ENCODE measurements around the gene JAK2. TPM values are rescaled to one million over a fixed set of nuclear protein-coding genes. Genes with fewer than 3 reads are reported as not detected.

JAK2 gene
- total and polyA plus RNA-seq, 9 of the 15 experiments (the other 6 are each of a cell fraction or from before 2014, with no cell fraction given), result 4.7 to 23.4 (median 15.3) TPM

- TF ChIP-seq, protein P1, sequence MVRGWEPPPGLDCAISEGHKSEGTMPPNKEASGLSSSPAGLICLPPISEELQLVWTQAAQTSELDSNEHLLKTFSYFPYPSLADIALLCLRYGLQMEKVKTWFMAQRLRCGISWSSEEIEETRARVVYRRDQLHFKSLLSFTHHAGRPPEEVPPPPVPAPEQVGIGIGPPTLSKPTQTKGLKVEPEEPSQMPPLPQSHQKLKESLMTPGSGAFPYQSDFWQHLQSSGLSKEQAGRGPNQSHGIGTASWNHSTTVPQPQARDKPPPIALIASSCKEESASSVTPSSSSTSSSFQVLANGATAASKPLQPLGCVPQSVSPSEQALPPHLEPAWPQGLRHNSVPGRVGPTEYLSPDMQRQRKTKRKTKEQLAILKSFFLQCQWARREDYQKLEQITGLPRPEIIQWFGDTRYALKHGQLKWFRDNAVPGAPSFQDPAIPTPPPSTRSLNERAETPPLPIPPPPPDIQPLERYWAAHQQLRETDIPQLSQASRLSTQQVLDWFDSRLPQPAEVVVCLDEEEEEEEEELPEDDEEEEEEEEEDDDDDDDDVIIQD (CRISPR knock-in tag; IDR thresholded peaks at IDR 0.05), result no peak
- no peak for TF ChIP-seq ZNF24 (IDR thresholded peaks at IDR 0.05)
- TF ChIP-seq, protein P2, sequence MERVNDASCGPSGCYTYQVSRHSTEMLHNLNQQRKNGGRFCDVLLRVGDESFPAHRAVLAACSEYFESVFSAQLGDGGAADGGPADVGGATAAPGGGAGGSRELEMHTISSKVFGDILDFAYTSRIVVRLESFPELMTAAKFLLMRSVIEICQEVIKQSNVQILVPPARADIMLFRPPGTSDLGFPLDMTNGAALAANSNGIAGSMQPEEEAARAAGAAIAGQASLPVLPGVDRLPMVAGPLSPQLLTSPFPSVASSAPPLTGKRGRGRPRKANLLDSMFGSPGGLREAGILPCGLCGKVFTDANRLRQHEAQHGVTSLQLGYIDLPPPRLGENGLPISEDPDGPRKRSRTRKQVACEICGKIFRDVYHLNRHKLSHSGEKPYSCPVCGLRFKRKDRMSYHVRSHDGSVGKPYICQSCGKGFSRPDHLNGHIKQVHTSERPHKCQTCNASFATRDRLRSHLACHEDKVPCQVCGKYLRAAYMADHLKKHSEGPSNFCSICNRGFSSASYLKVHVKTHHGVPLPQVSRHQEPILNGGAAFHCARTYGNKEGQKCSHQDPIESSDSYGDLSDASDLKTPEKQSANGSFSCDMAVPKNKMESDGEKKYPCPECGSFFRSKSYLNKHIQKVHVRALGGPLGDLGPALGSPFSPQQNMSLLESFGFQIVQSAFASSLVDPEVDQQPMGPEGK (CRISPR knock-in tag; IDR thresholded peaks at IDR 0.05; ENCODE audit: borderline replicate concordance), result no peak
- no peak for TF ChIP-seq ATF4 (CRISPR knock-in tag; IDR thresholded peaks at IDR 0.05)
- no peak for TF ChIP-seq RBM34 (IDR thresholded peaks at IDR 0.05; ENCODE audit: borderline replicate concordance, insufficient read depth, low read length)
- TF ChIP-seq TRIM25 (IDR thresholded peaks at IDR 0.05; ENCODE audit: borderline replicate concordance), result no peak
- TF ChIP-seq ZNF311 (CRISPR knock-in tag; IDR thresholded peaks at IDR 0.05), result no peak
- no peak for TF ChIP-seq ERF (CRISPR knock-in tag; IDR thresholded peaks at IDR 0.05)
- TF ChIP-seq CBX5 (IDR thresholded peaks at IDR 0.05; ENCODE audit: borderline replicate concordance, low read depth), result no peak
- TF ChIP-seq RBM22 (IDR thresholded peaks at IDR 0.05; ENCODE audit: low read depth, low read length, poor library complexity, severe bottlenecking), result no peak
- TF ChIP-seq L3MBTL2 (IDR thresholded peaks at IDR 0.05), result no peak
- TF ChIP-seq, protein P3, sequence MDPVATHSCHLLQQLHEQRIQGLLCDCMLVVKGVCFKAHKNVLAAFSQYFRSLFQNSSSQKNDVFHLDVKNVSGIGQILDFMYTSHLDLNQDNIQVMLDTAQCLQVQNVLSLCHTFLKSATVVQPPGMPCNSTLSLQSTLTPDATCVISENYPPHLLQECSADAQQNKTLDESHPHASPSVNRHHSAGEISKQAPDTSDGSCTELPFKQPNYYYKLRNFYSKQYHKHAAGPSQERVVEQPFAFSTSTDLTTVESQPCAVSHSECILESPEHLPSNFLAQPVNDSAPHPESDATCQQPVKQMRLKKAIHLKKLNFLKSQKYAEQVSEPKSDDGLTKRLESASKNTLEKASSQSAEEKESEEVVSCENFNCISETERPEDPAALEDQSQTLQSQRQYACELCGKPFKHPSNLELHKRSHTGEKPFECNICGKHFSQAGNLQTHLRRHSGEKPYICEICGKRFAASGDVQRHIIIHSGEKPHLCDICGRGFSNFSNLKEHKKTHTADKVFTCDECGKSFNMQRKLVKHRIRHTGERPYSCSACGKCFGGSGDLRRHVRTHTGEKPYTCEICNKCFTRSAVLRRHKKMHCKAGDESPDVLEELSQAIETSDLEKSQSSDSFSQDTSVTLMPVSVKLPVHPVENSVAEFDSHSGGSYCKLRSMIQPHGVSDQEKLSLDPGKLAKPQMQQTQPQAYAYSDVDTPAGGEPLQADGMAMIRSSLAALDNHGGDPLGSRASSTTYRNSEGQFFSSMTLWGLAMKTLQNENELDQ (CRISPR knock-in tag; IDR thresholded peaks at IDR 0.05; ENCODE audit: borderline replicate concordance), result no peak
- TF ChIP-seq SRSF7 (optimal IDR thresholded peaks at IDR 0.05; ENCODE audit: low read depth, low read length), result no peak
- TF ChIP-seq ZNF589 (CRISPR knock-in tag; IDR thresholded peaks at IDR 0.05; ENCODE audit: low read depth), result no peak
- no peak for TF ChIP-seq CHD1 (IDR thresholded peaks at IDR 0.05; ENCODE audit: low read length)
- H3K9me1 ChIP-seq (ENCODE audit: control insufficient read depth, insufficient read depth, low read length), result no peaks in the 10 kb centered on the region
- H3K4me3 ChIP-seq, result no peak overlapping the region
- H3K79me2 ChIP-seq (ENCODE audit: control insufficient read depth, insufficient read depth, low read length), result peaks cover 95% of the 10 kb centered on the region
- H3K4me1 ChIP-seq (replicated peaks in 1 of 2; ENCODE audit: control insufficient read depth in 2 of 2, insufficient read depth in 2 of 2, low read length in 2 of 2), result no peaks in the 10 kb centered on the region
- H3K9me3 ChIP-seq (replicated peaks; ENCODE audit: control insufficient read depth, insufficient read depth, low read depth, low read length), result peaks cover 4% of the 10 kb centered on the region
- in situ Hi-C loops (cut with MboI) (no loop called here), intact Hi-C loops (cut with micrococcal nuclease) (no loop called here)
- CTCF ChIA-PET (ENCODE audit: low intra/inter-chr PET ratio), result no interaction called here
- FAIRE-seq (no peak), DNase-seq (ENCODE audit: extremely low read depth in 1 of 4, low spot score in 3 of 4) (no peak), ATAC-seq (no peak)
- no TSS peak for BruUV-seq (replicated peaks)
- H3K4me2 ChIP-seq (ENCODE audit: insufficient read depth, low read length), result no peak overlapping the region
- H3K9ac ChIP-seq (ENCODE audit: insufficient read depth in 1 of 2, low read depth in 2 of 2, low read length in 2 of 2), result no peak overlapping the region
- POLR2A ChIA-PET, result no interaction called here
- no peaks in the 10 kb centered on the region for H4K20me1 ChIP-seq (replicated peaks; ENCODE audit: control insufficient read depth, insufficient read depth, low read length)
- H3K27ac ChIP-seq (ENCODE audit: extremely low read depth, low read depth, low read length), result no peak overlapping the region
- peaks cover 51% of the 10 kb centered on the region; the same call in 2 of the 3 replicates for H3K36me3 ChIP-seq (ENCODE audit: control insufficient read depth, insufficient read depth, low read length)
- H2AFZ ChIP-seq (ENCODE audit: low read depth, low read length), result no peak overlapping the region
- H3K27me3 ChIP-seq (ENCODE audit: control insufficient read depth in 2 of 2, insufficient read depth in 2 of 2, low read length in 2 of 2), result no peaks in the 10 kb centered on the region
Measured at GRCh38 chr9:5013374-5013773, 28.3 kb downstream of the JAK2 start.
